Glutamatergic neuron (in vitro differentiated cells): Measurements from ENCODE around the gene ZFPM1. TPM values are rescaled to one million over a fixed set of nuclear protein-coding genes. Genes with fewer than 3 reads are reported as not detected.

Source experiments
- DNase-seq: peaks from one replicate; pipeline ENCODE4 v3.0.0; 2022
- H3K27ac Mint-ChIP-seq: one replicate; pipeline ENCODE4 v1.8.0; 2020; ENCODE audit warnings: mild to moderate bottlenecking, mixed read lengths, inconsistent platforms; ENCODE audit not compliant: unreplicated experiment
- H3K27me3 Mint-ChIP-seq: one replicate; pipeline ENCODE4 v1.8.0; 2020; ENCODE audit warnings: mild to moderate bottlenecking, moderate library complexity, mixed read lengths, inconsistent platforms; ENCODE audit not compliant: unreplicated experiment
- H3K36me3 Mint-ChIP-seq: one replicate; pipeline ENCODE4 v1.8.0; 2020; ENCODE audit warnings: mild to moderate bottlenecking, mixed read lengths, inconsistent platforms; ENCODE audit not compliant: unreplicated experiment
- H3K4me1 Mint-ChIP-seq: one replicate; pipeline ENCODE4 v1.8.0; 2020; ENCODE audit warnings: mild to moderate bottlenecking, low read depth, mixed read lengths, inconsistent platforms; ENCODE audit not compliant: unreplicated experiment
- H3K4me3 Mint-ChIP-seq: one replicate; pipeline ENCODE4 v1.8.0; 2020; ENCODE audit warnings: mild to moderate bottlenecking, mixed read lengths, inconsistent platforms; ENCODE audit not compliant: unreplicated experiment
- H3K9me3 Mint-ChIP-seq: one replicate; pipeline ENCODE4 v1.8.0; 2020; ENCODE audit warnings: mild to moderate bottlenecking, moderate library complexity, mixed read lengths, inconsistent platforms; ENCODE audit not compliant: unreplicated experiment
- CTCF ChIP-seq: fragments of 200-600 bp; sonication (generic); IDR thresholded peaks from one replicate; pipeline ENCODE4 v1.5.0; 2021; ENCODE audit not compliant: partially characterized antibody, unreplicated experiment
- total RNA-seq: library from RNA; stranded (reverse); fragmentation: NEBNext Ultra II Directional; extraction: Animal tissue kit (Norgen Biotek cat#: 25700); gene quantifications from one replicate; pipeline ENCODE4 v1.2.1, GENCODE V29; 2021; ENCODE audit not compliant: unreplicated experiment

Gene ZFPM1
- total RNA-seq, 1 donor from 2014 or later: 11.1 TPM

GRCh38 chr16:88500255-88500661, 47.2 kb downstream of the ZFPM1 start:
- peaks cover 8% of the 10 kb centered on the region for H3K4me1 Mint-ChIP-seq
- no peak for TF ChIP-seq CTCF
- no peaks in the 10 kb centered on the region for H3K36me3 Mint-ChIP-seq
- DNase-seq: no peak
- no peak overlapping the region for H3K27ac Mint-ChIP-seq
- H3K9me3 Mint-ChIP-seq: peaks cover 3% of the 10 kb centered on the region
- H3K27me3 Mint-ChIP-seq: peaks cover 6% of the 10 kb centered on the region
- H3K4me3 Mint-ChIP-seq: no peak overlapping the region

GRCh38 chr16:88502371-88502770, 49.3 kb downstream of the ZFPM1 start:
- no peaks in the 10 kb centered on the region for H3K36me3 Mint-ChIP-seq
- H3K27me3 Mint-ChIP-seq: peaks cover 8% of the 10 kb centered on the region
- H3K9me3 Mint-ChIP-seq: peaks cover 3% of the 10 kb centered on the region
- TF ChIP-seq CTCF: no peak
- no peak overlapping the region for H3K4me3 Mint-ChIP-seq
- no peak for DNase-seq
- no peak overlapping the region for H3K27ac Mint-ChIP-seq
- H3K4me1 Mint-ChIP-seq: peaks cover 8% of the 10 kb centered on the region

GRCh38 chr16:88502776-88503280, 49.7 kb downstream of the ZFPM1 start:
- TF ChIP-seq CTCF: no peak
- peaks cover 8% of the 10 kb centered on the region for H3K27me3 Mint-ChIP-seq
- DNase-seq: no peak
- H3K4me3 Mint-ChIP-seq: no peak overlapping the region
- no peaks in the 10 kb centered on the region for H3K36me3 Mint-ChIP-seq
- H3K27ac Mint-ChIP-seq: no peak overlapping the region
- H3K9me3 Mint-ChIP-seq: peaks cover 3% of the 10 kb centered on the region
- H3K4me1 Mint-ChIP-seq: peaks cover 8% of the 10 kb centered on the region

GRCh38 chr16:88503374-88503770, 50.3 kb downstream of the ZFPM1 start:
- Mint-ChIP-seq H3K27ac (peak overlapping the region; percentile 66), H3K9me3 (peaks cover 3% of the 10 kb centered on the region), H3K36me3 (no peaks in the 10 kb centered on the region), H3K27me3 (peaks cover 8% of the 10 kb centered on the region), H3K4me3 (no peak overlapping the region), H3K4me1 (peaks cover 8% of the 10 kb centered on the region)
- DNase-seq: no peak
- no peak for TF ChIP-seq CTCF

GRCh38 chr16:88503771-88504488, 50.9 kb downstream of the ZFPM1 start:
- no peak overlapping the region for H3K27ac Mint-ChIP-seq
- peaks cover 3% of the 10 kb centered on the region for H3K9me3 Mint-ChIP-seq
- DNase-seq: no peak
- H3K4me3 Mint-ChIP-seq: no peak overlapping the region
- no peaks in the 10 kb centered on the region for H3K36me3 Mint-ChIP-seq
- TF ChIP-seq CTCF: no peak
- peaks cover 8% of the 10 kb centered on the region for H3K4me1 Mint-ChIP-seq
- H3K27me3 Mint-ChIP-seq: peaks cover 8% of the 10 kb centered on the region
